ENCODE results near the gene C3orf20. TPM values are rescaled to one million over a fixed set of nuclear protein-coding genes. Genes with fewer than 3 reads are reported as not detected.
A peak's percentile ranks its signal among the peaks of the same experiment; 100 is the strongest.

Gene C3orf20
- total and polyA plus RNA-seq, 9 of the 15 experiments (the other 6 are each of a cell fraction or from before 2014, with no cell fraction given) = 0.04 TPM; not detected in 8

DNA sequence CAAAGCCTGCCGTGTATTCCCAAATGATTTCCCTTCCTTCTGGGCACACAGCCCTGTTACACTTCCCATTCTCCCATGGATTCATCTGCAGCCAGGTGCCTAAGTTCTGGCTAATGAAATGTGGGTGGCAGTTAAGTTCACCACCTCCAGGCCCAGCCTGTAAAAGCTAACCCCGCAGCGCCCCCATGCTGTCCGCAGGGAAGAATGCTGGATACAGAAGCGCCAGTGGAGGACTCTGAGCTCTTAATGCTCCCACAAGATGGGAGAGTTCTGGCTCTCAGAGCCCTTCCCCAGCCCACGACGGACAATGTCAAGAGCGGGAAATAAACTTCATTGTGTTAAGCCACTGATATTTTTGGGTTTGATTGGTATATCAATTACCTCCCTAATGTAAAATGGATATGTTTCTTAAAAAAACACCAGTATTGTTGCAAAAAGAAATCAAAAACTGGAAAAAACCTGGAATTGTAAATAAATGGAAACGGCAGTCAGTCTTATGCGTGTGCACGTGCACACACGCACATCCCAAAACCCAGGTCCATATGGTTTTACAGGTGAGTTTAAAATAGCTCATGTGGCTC is 106.1 kb downstream of the C3orf20 start (continued):
- TF ChIP-seq NFIC (IDR thresholded peaks at IDR 0.05) (no peak), RBM25 (IDR thresholded peaks at IDR 0.05; ENCODE audit: low read depth, low read length, severe bottlenecking) (no peak), SMARCA4 (IDR thresholded peaks at IDR 0.05) (no peak), ZNF197 (CRISPR knock-in tag; IDR thresholded peaks at IDR 0.05; ENCODE audit: low read depth) (no peak), GATA2 (CRISPR knock-in tag; IDR thresholded peaks at IDR 0.05) (no peak), CTCF (IDR thresholded peaks at IDR 0.05 in 2 of 3, conservative IDR thresholded peaks at IDR 0.05 in 1 of 3; ENCODE audit: insufficient read depth in 2 of 3, low read depth in 1 of 3, low read length in 3 of 3) (peak; percentile 89 to 90 (median 90)), ZNF212 (CRISPR knock-in tag; IDR thresholded peaks at IDR 0.05) (no peak), OTX1 (CRISPR knock-in tag; IDR thresholded peaks at IDR 0.05) (no peak), SMC3 (conservative IDR thresholded peaks at IDR 0.05; ENCODE audit: insufficient read depth, low read depth, low read length) (peak; percentile 73), EZH2 (IDR thresholded peaks at IDR 0.05; ENCODE audit: borderline replicate concordance, low read depth, low read length) (no peak), TEAD1 (CRISPR knock-in tag; IDR thresholded peaks at IDR 0.05) (0 out of 4 replicates have a peak, but pooled peaks of 1 of the 2 experiments have one; percentile 11), HMGXB4 (CRISPR knock-in tag; IDR thresholded peaks at IDR 0.05) (no peak)
- TF ChIP-seq, protein P1, sequence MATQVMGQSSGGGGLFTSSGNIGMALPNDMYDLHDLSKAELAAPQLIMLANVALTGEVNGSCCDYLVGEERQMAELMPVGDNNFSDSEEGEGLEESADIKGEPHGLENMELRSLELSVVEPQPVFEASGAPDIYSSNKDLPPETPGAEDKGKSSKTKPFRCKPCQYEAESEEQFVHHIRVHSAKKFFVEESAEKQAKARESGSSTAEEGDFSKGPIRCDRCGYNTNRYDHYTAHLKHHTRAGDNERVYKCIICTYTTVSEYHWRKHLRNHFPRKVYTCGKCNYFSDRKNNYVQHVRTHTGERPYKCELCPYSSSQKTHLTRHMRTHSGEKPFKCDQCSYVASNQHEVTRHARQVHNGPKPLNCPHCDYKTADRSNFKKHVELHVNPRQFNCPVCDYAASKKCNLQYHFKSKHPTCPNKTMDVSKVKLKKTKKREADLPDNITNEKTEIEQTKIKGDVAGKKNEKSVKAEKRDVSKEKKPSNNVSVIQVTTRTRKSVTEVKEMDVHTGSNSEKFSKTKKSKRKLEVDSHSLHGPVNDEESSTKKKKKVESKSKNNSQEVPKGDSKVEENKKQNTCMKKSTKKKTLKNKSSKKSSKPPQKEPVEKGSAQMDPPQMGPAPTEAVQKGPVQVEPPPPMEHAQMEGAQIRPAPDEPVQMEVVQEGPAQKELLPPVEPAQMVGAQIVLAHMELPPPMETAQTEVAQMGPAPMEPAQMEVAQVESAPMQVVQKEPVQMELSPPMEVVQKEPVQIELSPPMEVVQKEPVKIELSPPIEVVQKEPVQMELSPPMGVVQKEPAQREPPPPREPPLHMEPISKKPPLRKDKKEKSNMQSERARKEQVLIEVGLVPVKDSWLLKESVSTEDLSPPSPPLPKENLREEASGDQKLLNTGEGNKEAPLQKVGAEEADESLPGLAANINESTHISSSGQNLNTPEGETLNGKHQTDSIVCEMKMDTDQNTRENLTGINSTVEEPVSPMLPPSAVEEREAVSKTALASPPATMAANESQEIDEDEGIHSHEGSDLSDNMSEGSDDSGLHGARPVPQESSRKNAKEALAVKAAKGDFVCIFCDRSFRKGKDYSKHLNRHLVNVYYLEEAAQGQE (IDR thresholded peaks at IDR 0.05; ENCODE audit: borderline replicate concordance) = peak; percentile 75
- TF ChIP-seq, protein P1 (CRISPR knock-in tag; IDR thresholded peaks at IDR 0.05; ENCODE audit: low read depth) = no peak
- TF ChIP-seq, protein P2, sequence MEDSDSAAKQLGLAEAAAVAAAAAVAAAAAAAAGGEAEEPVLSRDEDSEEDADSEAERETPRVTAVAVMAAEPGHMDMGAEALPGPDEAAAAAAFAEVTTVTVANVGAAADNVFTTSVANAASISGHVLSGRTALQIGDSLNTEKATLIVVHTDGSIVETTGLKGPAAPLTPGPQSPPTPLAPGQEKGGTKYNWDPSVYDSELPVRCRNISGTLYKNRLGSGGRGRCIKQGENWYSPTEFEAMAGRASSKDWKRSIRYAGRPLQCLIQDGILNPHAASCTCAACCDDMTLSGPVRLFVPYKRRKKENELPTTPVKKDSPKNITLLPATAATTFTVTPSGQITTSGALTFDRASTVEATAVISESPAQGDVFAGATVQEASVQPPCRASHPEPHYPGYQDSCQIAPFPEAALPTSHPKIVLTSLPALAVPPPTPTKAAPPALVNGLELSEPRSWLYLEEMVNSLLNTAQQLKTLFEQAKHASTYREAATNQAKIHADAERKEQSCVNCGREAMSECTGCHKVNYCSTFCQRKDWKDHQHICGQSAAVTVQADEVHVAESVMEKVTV (CRISPR knock-in tag; IDR thresholded peaks at IDR 0.05) = peak; percentile 65
